ENCODE data around the gene DGCR2. TPM values are rescaled to one million over a fixed set of nuclear protein-coding genes. Genes with fewer than 3 reads are reported as not detected.
"Not testable (repeated sequence)": the region's sequence is repeated elsewhere in the genome, so short reads cannot be mapped to it uniquely, and the experiment has no call there.

The DGCR2 gene
- total RNA-seq, 1 donor = 43.4 TPM

- no peak overlapping the region for H2AFZ ChIP-seq (ENCODE audit: low read length)
- no peaks in the 10 kb centered on the region for H3K27me3 ChIP-seq (ENCODE audit: insufficient read depth, low read length)
- H3K27ac ChIP-seq (ENCODE audit: low read depth, low read length) = no peak overlapping the region
- no peaks in the 10 kb centered on the region for H3K36me3 ChIP-seq (ENCODE audit: insufficient read depth, low read length)
- no peak overlapping the region for H3K4me2 ChIP-seq (ENCODE audit: insufficient read depth, low read length)
- no peaks in the 10 kb centered on the region for H3K4me1 ChIP-seq (ENCODE audit: insufficient read depth, low read length)
- H3K79me2 ChIP-seq (ENCODE audit: insufficient read depth, low read length) = no peaks in the 10 kb centered on the region
- no peak for DNase-seq (ENCODE audit: insufficient read length, low spot score, missing footprints)
- no peaks in the 10 kb centered on the region for H4K20me1 ChIP-seq (ENCODE audit: insufficient read depth, low read length)
- no peak for TF ChIP-seq CTCF (IDR thresholded peaks at IDR 0.05; ENCODE audit: extremely low read depth, low read depth, low read length)
- H3K4me3 ChIP-seq (ENCODE audit: insufficient read depth, low read length) = no peak overlapping the region
- no peaks in the 10 kb centered on the region for H3K9me3 ChIP-seq (ENCODE audit: low read depth, low read length)
Measured at GRCh38 chr22:19012308-19012986, 109.8 kb downstream of the DGCR2 start.

- not testable (repeated sequence) for H2AFZ ChIP-seq (ENCODE audit: low read length); H3K4me1 ChIP-seq (ENCODE audit: insufficient read depth, low read length); H3K9me3 ChIP-seq (ENCODE audit: low read depth, low read length); H3K27ac ChIP-seq (ENCODE audit: low read depth, low read length); H3K4me3 ChIP-seq (ENCODE audit: insufficient read depth, low read length); H3K36me3 ChIP-seq (ENCODE audit: insufficient read depth, low read length); H4K20me1 ChIP-seq (ENCODE audit: insufficient read depth, low read length); DNase-seq (ENCODE audit: insufficient read length, low spot score, missing footprints); H3K79me2 ChIP-seq (ENCODE audit: insufficient read depth, low read length); H3K4me2 ChIP-seq (ENCODE audit: insufficient read depth, low read length); H3K27me3 ChIP-seq (ENCODE audit: insufficient read depth, low read length)
Measured at GRCh38 chr22:19011611-19012010, 110.6 kb downstream of the DGCR2 start.

- Histone ChIP-seq H3K9me3 (ENCODE audit: low read depth, low read length) (no peaks in the 10 kb centered on the region), H3K79me2 (ENCODE audit: insufficient read depth, low read length) (no peaks in the 10 kb centered on the region), H3K36me3 (ENCODE audit: insufficient read depth, low read length) (no peaks in the 10 kb centered on the region), H3K4me3 (ENCODE audit: insufficient read depth, low read length) (no peak overlapping the region), H3K4me1 (ENCODE audit: insufficient read depth, low read length) (no peaks in the 10 kb centered on the region), H3K27ac (ENCODE audit: low read depth, low read length) (no peak overlapping the region), H4K20me1 (ENCODE audit: insufficient read depth, low read length) (no peaks in the 10 kb centered on the region), H3K4me2 (ENCODE audit: insufficient read depth, low read length) (no peak overlapping the region), H3K27me3 (ENCODE audit: insufficient read depth, low read length) (no peaks in the 10 kb centered on the region), H2AFZ (ENCODE audit: low read length) (no peak overlapping the region)
- no peak for TF ChIP-seq CTCF (IDR thresholded peaks at IDR 0.05; ENCODE audit: extremely low read depth, low read depth, low read length)
- DNase-seq (ENCODE audit: insufficient read length, low spot score, missing footprints) = no peak
Measured at GRCh38 chr22:19011075-19011474, 111.1 kb downstream of the DGCR2 start.

GRCh38 chr22:19005905-19006304 is 116.3 kb downstream of the DGCR2 start:
- Histone ChIP-seq H3K36me3 (ENCODE audit: insufficient read depth, low read length) (no peaks in the 10 kb centered on the region), H4K20me1 (ENCODE audit: insufficient read depth, low read length) (no peaks in the 10 kb centered on the region), H3K27me3 (ENCODE audit: insufficient read depth, low read length) (peaks cover 20% of the 10 kb centered on the region), H3K79me2 (ENCODE audit: insufficient read depth, low read length) (no peaks in the 10 kb centered on the region), H2AFZ (ENCODE audit: low read length) (no peak overlapping the region), H3K27ac (ENCODE audit: low read depth, low read length) (no peak overlapping the region), H3K4me2 (ENCODE audit: insufficient read depth, low read length) (no peak overlapping the region), H3K9me3 (ENCODE audit: low read depth, low read length) (no peaks in the 10 kb centered on the region), H3K4me3 (ENCODE audit: insufficient read depth, low read length) (no peak overlapping the region), H3K4me1 (ENCODE audit: insufficient read depth, low read length) (no peaks in the 10 kb centered on the region)
- DNase-seq (ENCODE audit: insufficient read length, low spot score, missing footprints) = no peak
- TF ChIP-seq CTCF (IDR thresholded peaks at IDR 0.05; ENCODE audit: extremely low read depth, low read depth, low read length) = no peak
